AML-193 (cell line): Measurements from ENCODE around the gene RCVRN.

Experiments
- DNase-seq, 2 experiments: peaks; one replicate each; lab custom pipeline; 2025; lab: John Stamatoyannopoulos, UW

RCVRN gene

DNA sequence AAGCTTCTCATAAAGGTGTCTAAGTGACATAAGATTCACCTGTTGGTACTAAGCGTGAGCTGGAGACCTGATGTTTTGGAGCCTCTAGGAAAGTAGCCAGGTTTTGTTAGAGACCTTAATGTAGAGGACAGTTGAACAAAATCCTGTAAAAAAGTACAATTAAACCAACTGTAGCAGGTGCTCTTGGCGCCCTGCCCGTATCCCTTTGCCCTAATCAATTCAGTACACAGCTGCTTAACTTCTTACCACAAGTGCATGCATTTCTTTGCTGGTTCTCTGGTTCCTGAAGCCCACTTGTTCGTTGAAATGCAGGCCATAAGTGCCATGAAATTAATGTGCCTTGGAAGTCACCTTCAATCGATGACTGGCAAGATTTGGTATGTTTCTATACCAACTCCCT is 54.9 kb downstream of the RCVRN start:
- DNase-seq: no peak
